Glomerular visceral epithelial cell (primary cell): ENCODE data around the gene SIPA1L3.
"Not testable (repeated sequence)": the region's sequence is repeated elsewhere in the genome, so short reads cannot be mapped to it uniquely, and the experiment has no call there.

Experiments
- DNase-seq: peaks from one replicate; pipeline ENCODE4 v3.0.0-alpha.2; 2016; ENCODE audit errors: extremely low spot score

SIPA1L3 gene

GRCh38 chr19:38044267-38045111 lies 137.5 kb downstream of the SIPA1L3 start:
- peak; percentile 46 for DNase-seq

GRCh38 chr19:38045554-38046253 lies 138.7 kb downstream of the SIPA1L3 start:
- no peak for DNase-seq

- no peak for DNase-seq
Measured at GRCh38 chr19:38046254-38047048, 139.4 kb downstream of the SIPA1L3 start.

GRCh38 chr19:38047049-38047438 lies 140.0 kb downstream of the SIPA1L3 start:
- no peak for DNase-seq

GRCh38 chr19:38047641-38048040 lies 140.6 kb downstream of the SIPA1L3 start:
- no peak for DNase-seq

- no peak for DNase-seq
Measured at GRCh38 chr19:38049105-38049649, 142.2 kb downstream of the SIPA1L3 start.

- DNase-seq: no peak
Measured at GRCh38 chr19:38055010-38055409, 148.0 kb downstream of the SIPA1L3 start.

GRCh38 chr19:38055655-38056521 lies 148.9 kb downstream of the SIPA1L3 start:
- DNase-seq: no peak

GRCh38 chr19:38056646-38057045 lies 149.6 kb downstream of the SIPA1L3 start:
- DNase-seq: no peak

GRCh38 chr19:38057959-38058690 lies 151.1 kb downstream of the SIPA1L3 start:
- no peak for DNase-seq

GRCh38 chr19:38059897-38060296 lies 152.9 kb downstream of the SIPA1L3 start:
- no peak for DNase-seq

GRCh38 chr19:38060331-38060730 lies 153.3 kb downstream of the SIPA1L3 start:
- no peak for DNase-seq

- peak; percentile 90 for DNase-seq
Measured at GRCh38 chr19:38061294-38061693, 154.3 kb downstream of the SIPA1L3 start.

GRCh38 chr19:38062959-38063761 lies 156.2 kb downstream of the SIPA1L3 start:
- DNase-seq: no peak

GRCh38 chr19:38063928-38064327 lies 156.9 kb downstream of the SIPA1L3 start:
- DNase-seq: no peak

GRCh38 chr19:38064661-38065425 lies 157.8 kb downstream of the SIPA1L3 start:
- no peak for DNase-seq

- DNase-seq: not testable (repeated sequence)
Measured at GRCh38 chr19:38065775-38066174, 158.8 kb downstream of the SIPA1L3 start.

- no peak for DNase-seq
Measured at GRCh38 chr19:38068826-38069225, 161.8 kb downstream of the SIPA1L3 start.

- DNase-seq: peak; percentile 38
Measured at GRCh38 chr19:38070573-38070972, 163.6 kb downstream of the SIPA1L3 start.
